Mammary epithelial cell (primary cell): ENCODE measurements around the gene KMT5B.

Source experiments
- CTCF ChIP-seq, 2 donors: IDR thresholded peaks in 1 of 2; conservative IDR thresholded peaks in 1 of 2; 2 replicates each; pipeline ENCODE4 v1.5.1; 2011 to 2012; ENCODE audit warnings: inconsistent platforms in 2 of 2, low read length in 2 of 2, mild to moderate bottlenecking in 2 of 2, control low read depth in 1 of 2, low read depth in 1 of 2; ENCODE audit not compliant: insufficient read depth in 1 of 2; ENCODE audit errors: extremely low read depth in 1 of 2
- EZH2 ChIP-seq: IDR thresholded peaks from 2 replicates; pipeline ENCODE4 v1.6.1; 2012; ENCODE audit warnings: low read length, inconsistent platforms, borderline replicate concordance

GRCh38 chr11:68260484-68260883, 47.4 kb upstream of the KMT5B start:
- TF ChIP-seq CTCF (conservative IDR thresholded peaks at IDR 0.05 in 1 of 2, IDR thresholded peaks at IDR 0.05 in 1 of 2; ENCODE audit: extremely low read depth in 1 of 2, insufficient read depth in 1 of 2, low read depth in 1 of 2, low read length in 2 of 2) (no peak), EZH2 (no peak)
